Left ventricle myocardium inferior (tissue), 1 donor: Measurements from ENCODE around the gene RSPH6A. TPM values are rescaled to one million over a fixed set of nuclear protein-coding genes. Genes with fewer than 3 reads are reported as not detected.

Experiments
- DNase-seq: peaks from one replicate; pipeline ENCODE4 v3.0.0-alpha.2; 2020
- H3K27ac ChIP-seq: fragments of 200-600 bp; replicated peaks from 2 replicates; pipeline ENCODE4 v1.8.0; 2021
- H3K27me3 ChIP-seq: fragments of 200-600 bp; 2 replicates; pipeline ENCODE4 v1.8.0; 2021; ENCODE audit warnings: low read depth
- H3K36me3 ChIP-seq: fragments of 200-600 bp; 2 replicates; pipeline ENCODE4 v1.8.0; 2021
- H3K4me1 ChIP-seq: fragments of 200-600 bp; 2 replicates; pipeline ENCODE4 v1.8.0; 2021
- H3K4me3 ChIP-seq: fragments of 200-600 bp; 2 replicates; pipeline ENCODE4 v1.8.0; 2021; ENCODE audit warnings: mild to moderate bottlenecking, moderate library complexity
- H3K9me3 ChIP-seq: fragments of 200-600 bp; replicated peaks from 2 replicates; pipeline ENCODE4 v1.8.0; 2021
- CTCF ChIP-seq: fragments of 200-600 bp; IDR thresholded peaks from 2 replicates; pipeline ENCODE4 v1.8.0; 2021; ENCODE audit warnings: antibody characterized with exemption, mild to moderate bottlenecking, borderline replicate concordance
- intact Hi-C: fragments of 100-400 bp; cut with micrococcal nuclease; formaldehyde crosslinking; loops from one replicate; pipeline ENCODE4 v1.11.0; 2022
- total RNA-seq: library from RNA; stranded (reverse); fragmentation: NEBNext Ultra II Directional; extraction: Animal tissue kit (Norgen Biotek cat#: 25700); gene quantifications from one replicate; pipeline ENCODE4 v1.2.1, GENCODE V29; 2021
- donor health status: DM: no; HTN: yes; CAD: no; lungs with severe emphysema.

Gene RSPH6A
- total RNA-seq, 1 donor from 2014 or later = not detected

- Histone ChIP-seq H3K36me3 (peaks cover 44% of the 10 kb centered on the region), H3K27ac (no peak overlapping the region), H3K4me3 (peak overlapping the region; percentile 80), H3K9me3 (no peaks in the 10 kb centered on the region), H3K4me1 (peaks cover 57% of the 10 kb centered on the region), H3K27me3 (no peaks in the 10 kb centered on the region)
- DNase-seq = no peak
- no peak for TF ChIP-seq CTCF
- intact Hi-C loops = no loop called here
Observed at GRCh38 chr19:45790942-45791341, 24.2 kb downstream of the RSPH6A start.

GRCh38 chr19:45789035-45789786 is 25.9 kb downstream of the RSPH6A start:
- DNase-seq = no peak

GRCh38 chr19:45786533-45786894 is 28.6 kb downstream of the RSPH6A start:
- H3K4me1 ChIP-seq = peaks cover 86% of the 10 kb centered on the region
- no peaks in the 10 kb centered on the region for H3K27me3 ChIP-seq
- H3K4me3 ChIP-seq = no peak overlapping the region
- DNase-seq = no peak
- H3K27ac ChIP-seq = peak overlapping the region; percentile 94
- H3K9me3 ChIP-seq = no peaks in the 10 kb centered on the region
- H3K36me3 ChIP-seq = peaks cover 51% of the 10 kb centered on the region
- intact Hi-C loops = no loop called here
- TF ChIP-seq CTCF = no peak

More at GRCh38 chr19:45789035-45789786, 25.9 kb downstream of the RSPH6A start:
- Histone ChIP-seq H3K4me3 (no peak overlapping the region), H3K27ac (peak overlapping the region; percentile 55), H3K27me3 (no peaks in the 10 kb centered on the region), H3K9me3 (no peaks in the 10 kb centered on the region), H3K4me1 (peaks cover 75% of the 10 kb centered on the region), H3K36me3 (peaks cover 51% of the 10 kb centered on the region)
- TF ChIP-seq CTCF = no peak
- intact Hi-C loops = no loop called here

- H3K4me1 ChIP-seq = peaks cover 86% of the 10 kb centered on the region
- no peak overlapping the region for H3K4me3 ChIP-seq
- no peaks in the 10 kb centered on the region for H3K9me3 ChIP-seq
- intact Hi-C loops = no loop called here
- no peak for TF ChIP-seq CTCF
- no peak for DNase-seq
- no peaks in the 10 kb centered on the region for H3K27me3 ChIP-seq
- peak overlapping the region; percentile 94 for H3K27ac ChIP-seq
- H3K36me3 ChIP-seq = peaks cover 51% of the 10 kb centered on the region
Observed at GRCh38 chr19:45785781-45786532, 29.2 kb downstream of the RSPH6A start.

- peaks cover 42% of the 10 kb centered on the region for H3K36me3 ChIP-seq
- no peak overlapping the region for H3K4me3 ChIP-seq
- H3K9me3 ChIP-seq = no peaks in the 10 kb centered on the region
- H3K27me3 ChIP-seq = no peaks in the 10 kb centered on the region
- no peak for DNase-seq
- peak overlapping the region; percentile 94 for H3K27ac ChIP-seq
- peaks cover 93% of the 10 kb centered on the region for H3K4me1 ChIP-seq
- intact Hi-C loops = no loop called here
- no peak for TF ChIP-seq CTCF
Observed at GRCh38 chr19:45785097-45785496, 30.0 kb downstream of the RSPH6A start.
